ENCODE data around the gene FAM184A. TPM values are rescaled to one million over a fixed set of nuclear protein-coding genes. Genes with fewer than 3 reads are reported as not detected.

The FAM184A gene
- total RNA-seq, 1 experiment from 2014 or later: 13.3 TPM

GRCh38 chr6:118914598-118914997 lies 163.9 kb downstream of the FAM184A start (continued):
- TF ChIP-seq ZNF425 (CRISPR knock-in tag; conservative IDR thresholded peaks at IDR 0.05) (no peak), JAZF1 (CRISPR knock-in tag; IDR thresholded peaks at IDR 0.05) (no peak), RORB (CRISPR knock-in tag; IDR thresholded peaks at IDR 0.05) (no peak), TEAD4 (CRISPR knock-in tag; IDR thresholded peaks at IDR 0.05) (no peak), JUN (CRISPR knock-in tag; IDR thresholded peaks at IDR 0.05) (no peak), ZNF416 (CRISPR knock-in tag; IDR thresholded peaks at IDR 0.05) (no peak), ZNF396 (CRISPR knock-in tag; IDR thresholded peaks at IDR 0.05; ENCODE audit: borderline replicate concordance) (no peak)

- no peaks in the 10 kb centered on the region for H3K9me3 Mint-ChIP-seq
- no peaks in the 10 kb centered on the region for H3K4me1 Mint-ChIP-seq
- ChIA-PET CTCF (no interaction called here), POLR2A (interaction anchor here (0.6 kb wide), 1 partner anchor 15 kb away, joined by 6 read pairs; no protein-coding TSS in a partner anchor)
- H3K4me3 Mint-ChIP-seq: no peak overlapping the region
- no peaks in the 10 kb centered on the region for H3K27me3 Mint-ChIP-seq (ENCODE audit: low read depth)
- TF ChIP-seq CBFB (CRISPR knock-in tag; IDR thresholded peaks at IDR 0.05; ENCODE audit: low read depth) (no peak), ZNF138 (CRISPR knock-in tag; conservative IDR thresholded peaks at IDR 0.05) (no peak), SMAD4 (CRISPR knock-in tag; IDR thresholded peaks at IDR 0.05) (no peak), ERG (CRISPR knock-in tag; IDR thresholded peaks at IDR 0.05) (no peak), ATF3 (CRISPR knock-in tag; conservative IDR thresholded peaks at IDR 0.05) (no peak)
- H3K27ac Mint-ChIP-seq: no peak overlapping the region
- ATAC-seq (no peak; the same call in 1 of the 2 replicates), DNase-seq (ENCODE audit: low spot score) (no peak)
- peaks cover 44% of the 10 kb centered on the region for H3K36me3 Mint-ChIP-seq
Measured at GRCh38 chr6:118913161-118913560, 165.3 kb downstream of the FAM184A start.

- Mint-ChIP-seq H3K27me3 (ENCODE audit: low read depth) (no peaks in the 10 kb centered on the region), H3K27ac (peak overlapping the region; percentile 76; the same call in 1 of the 2 replicates), H3K9me3 (no peaks in the 10 kb centered on the region), H3K4me1 (no peaks in the 10 kb centered on the region), H3K36me3 (peaks cover 46% of the 10 kb centered on the region), H3K4me3 (no peak overlapping the region)
- ChIA-PET CTCF (no interaction called here), POLR2A (no interaction called here)
- TF ChIP-seq GABPB1 (CRISPR knock-in tag; IDR thresholded peaks at IDR 0.05): no peak
- TF ChIP-seq FOXP1 (CRISPR knock-in tag; IDR thresholded peaks at IDR 0.05; ENCODE audit: borderline replicate concordance): no peak
- no peak for TF ChIP-seq ZNF121 (CRISPR knock-in tag; IDR thresholded peaks at IDR 0.05)
- TF ChIP-seq NFYB (CRISPR knock-in tag; conservative IDR thresholded peaks at IDR 0.05; ENCODE audit: low read depth): no peak
- ATAC-seq (no peak), DNase-seq (ENCODE audit: low spot score) (no peak)
Measured at GRCh38 chr6:118912646-118913045, 165.8 kb downstream of the FAM184A start.

Small RNA genes lying within 50 kb of the gene (microRNA-seq; reads per million reads assigned to microRNA genes)
- not detected for gene MIR548B (ENCODE audit: borderline number of aligned reads)

Other genes starting within 250 kb of the FAM184A start
- gene ASF1A, start 184.5 kb downstream of the FAM184A start, total RNA-seq (2021): 30.9 to 36.7 TPM (median 32.0 TPM) in 3 replicates
- gene MCM9, start 143.5 kb downstream of the FAM184A start, total RNA-seq (2021): 11.2 to 14.9 TPM (median 12.3 TPM) in 3 replicates

Data from WTC11 (cell line).